NCI-H2196 (cell line): ENCODE results near the gene GRM4.

Experiments
- DNase-seq: peaks from one replicate; lab custom pipeline; 2025; ENCODE audit not compliant: unreplicated experiment; lab: John Stamatoyannopoulos, UW

Gene GRM4

GRCh38 chr6:34086558-34086957, 59.3 kb downstream of the GRM4 start:
- no peak for DNase-seq

GRCh38 chr6:34085453-34086170, 60.3 kb downstream of the GRM4 start:
- no peak for DNase-seq

- no peak for DNase-seq
Observed at GRCh38 chr6:34084591-34085290, 61.1 kb downstream of the GRM4 start.

- DNase-seq: no peak
Observed at GRCh38 chr6:34082864-34083626, 62.8 kb downstream of the GRM4 start.

- DNase-seq: no peak
Observed at GRCh38 chr6:34082348-34082747, 63.5 kb downstream of the GRM4 start.

GRCh38 chr6:34080357-34080756, 65.5 kb downstream of the GRM4 start:
- DNase-seq: no peak

GRCh38 chr6:34079899-34080298, 66.0 kb downstream of the GRM4 start:
- no peak for DNase-seq

GRCh38 chr6:34075906-34076305, 70.0 kb downstream of the GRM4 start:
- no peak for DNase-seq

- no peak for DNase-seq
Observed at GRCh38 chr6:34074064-34074742, 71.7 kb downstream of the GRM4 start.

GRCh38 chr6:34073540-34073939, 72.3 kb downstream of the GRM4 start:
- DNase-seq: no peak

GRCh38 chr6:34072727-34073126, 73.2 kb downstream of the GRM4 start:
- no peak for DNase-seq

GRCh38 chr6:34071884-34072379, 74.0 kb downstream of the GRM4 start:
- DNase-seq: no peak

- no peak for DNase-seq
Observed at GRCh38 chr6:34071136-34071883, 74.6 kb downstream of the GRM4 start.

- no peak for DNase-seq
Observed at GRCh38 chr6:34070315-34071135, 75.4 kb downstream of the GRM4 start.

GRCh38 chr6:34068462-34069044, 77.3 kb downstream of the GRM4 start:
- no peak for DNase-seq

- no peak for DNase-seq
Observed at GRCh38 chr6:34067814-34068213, 78.1 kb downstream of the GRM4 start.

- no peak for DNase-seq
Observed at GRCh38 chr6:34066772-34067770, 78.8 kb downstream of the GRM4 start.

- no peak for DNase-seq
Observed at GRCh38 chr6:34066218-34066571, 79.7 kb downstream of the GRM4 start.
